HepG2 (cell line): ENCODE results near the gene SLC28A3. TPM values are rescaled to one million over a fixed set of nuclear protein-coding genes. Genes with fewer than 3 reads are reported as not detected.

Source experiments
- ATAC-seq: fragments of 200-7000 bp; cut with Tn5 transposase; 3 replicates; pipeline ENCODE4 v1.9.1; 2020; ENCODE audit warnings: mild to moderate bottlenecking, moderate library complexity
- BruUV-seq: library from RNA; stranded (reverse); fragments of 400-500 nt; replicated peaks from 2 replicates; lab custom pipeline; 2021; lab: Mats Ljungman, UMichigan
- CTCF ChIA-PET: fragments of 300-600 bp; formaldehyde crosslinking; extraction: SDS; loops from one replicate; lab custom pipeline; 2021; ENCODE audit warnings: low total read pairs, inconsistent platforms, low intra/inter-chr PET ratio; lab: Yijun Ruan, JAX
- POLR2A ChIA-PET: fragments of 350-600 bp; sonication (Branson Sonifier 250); formaldehyde crosslinking; loops from one replicate; lab custom pipeline; 2020; ENCODE audit warnings: antibody characterized with exemption, inconsistent platforms; lab: Yijun Ruan, JAX
- DNase-seq: peaks from one replicate; pipeline ENCODE4 v3.0.0-alpha.2; 2015; ENCODE audit warnings: low spot score
- FAIRE-seq: peaks from 3 replicates; lab custom pipeline; 2011; peaks lifted over from hg19 to GRCh38; lab: Jason Lieb, UNC
- H2AFZ ChIP-seq: one replicate; pipeline ENCODE4 v1.6.1; 2011; ENCODE audit warnings: low read length, inconsistent platforms
- H3K27ac ChIP-seq: fragments of 300-600 bp; 3 replicates; pipeline ENCODE4 v1.8.0; 2011; ENCODE audit warnings: mixed run types, mild to moderate bottlenecking, mixed read lengths, low read length, inconsistent platforms; ENCODE audit not compliant: insufficient read depth; ENCODE audit errors: extremely low read length
- H3K27me3 ChIP-seq, 2 experiments: fragments of 200-600 bp in 1 of 2; 2 replicates in 1 of 2; 3 replicates in 1 of 2; pipeline versions ENCODE4 v1.6.0 to v1.8.0; 2011; ENCODE audit warnings: low read length in 2 of 2, mild to moderate bottlenecking in 2 of 2, moderate library complexity in 2 of 2, inconsistent platforms in 1 of 2; ENCODE audit not compliant: insufficient read depth in 2 of 2, control insufficient read depth in 1 of 2
- H3K36me3 ChIP-seq, 2 experiments: fragments of 200-600 bp in 1 of 2; replicated peaks in 1 of 2; 2 replicates in 1 of 2; 3 replicates in 1 of 2; pipeline versions ENCODE4 v1.5.1 to v1.8.0; 2011; ENCODE audit warnings: low read length in 2 of 2, inconsistent platforms in 1 of 2; ENCODE audit not compliant: insufficient read depth in 2 of 2, control insufficient read depth in 1 of 2
- H3K4me1 ChIP-seq: 2 replicates; pipeline ENCODE4 v1.5.1; 2012; ENCODE audit warnings: low read length, inconsistent platforms; ENCODE audit not compliant: insufficient read depth
- H3K4me2 ChIP-seq: 2 replicates; pipeline ENCODE4 v1.6.0; 2011; ENCODE audit warnings: low read depth, low read length, inconsistent platforms
- H3K4me3 ChIP-seq, 3 experiments: fragments of 200-600 bp in 1 of 3; sonication (generic), shearing (Covaris generic) in 1 of 3; replicated peaks in 1 of 3; 2 replicates each; pipeline ENCODE4 v1.5.1; 2011 to 2016; ENCODE audit warnings: low read length in 3 of 3, inconsistent platforms in 2 of 3, low read depth in 2 of 3, mild to moderate bottlenecking in 2 of 3, control low read depth in 1 of 3, mixed read lengths in 1 of 3; ENCODE audit not compliant: insufficient read depth in 1 of 3
- H3K79me2 ChIP-seq: one replicate; pipeline ENCODE4 v1.6.1; 2011; ENCODE audit warnings: low read length, inconsistent platforms; ENCODE audit not compliant: insufficient read depth
- H3K9ac ChIP-seq: 2 replicates; pipeline ENCODE4 v1.6.0; 2011; ENCODE audit warnings: mild to moderate bottlenecking, low read depth, low read length, inconsistent platforms; ENCODE audit not compliant: insufficient read depth
- H3K9me3 ChIP-seq: 2 replicates; pipeline ENCODE4 v1.5.1; 2012; ENCODE audit warnings: mild to moderate bottlenecking, low read length
- H4K20me1 ChIP-seq: 2 replicates; pipeline ENCODE4 v1.6.0; 2011; ENCODE audit warnings: inconsistent platforms, mild to moderate bottlenecking, low read length, moderate library complexity; ENCODE audit not compliant: insufficient read depth
- ARHGAP35 ChIP-seq: sonication (generic); formaldehyde crosslinking; IDR thresholded peaks from 2 replicates; pipeline ENCODE4 v1.9.0; 2022; ENCODE audit warnings: mild to moderate bottlenecking, inconsistent platforms, moderate library complexity, missing genetic modification reagents, borderline replicate concordance
- ELF3 ChIP-seq: IDR thresholded peaks from 2 replicates; pipeline ENCODE4 v1.6.1; 2016; ENCODE audit warnings: missing genetic modification reagents, missing compliant biosample characterization
- ERF ChIP-seq: IDR thresholded peaks from 2 replicates; pipeline ENCODE4 v1.6.1; 2018; ENCODE audit warnings: missing biosample characterization, missing genetic modification reagents
- HOXA5 ChIP-seq: sonication (generic); formaldehyde crosslinking; IDR thresholded peaks from 2 replicates; pipeline ENCODE4 v1.4.0; 2020; ENCODE audit warnings: missing genetic modification reagents
- MBD4 ChIP-seq: IDR thresholded peaks from 2 replicates; pipeline ENCODE4 v1.6.1; 2012; ENCODE audit warnings: low read length, inconsistent platforms, borderline replicate concordance
- MTA1 ChIP-seq: sonication (generic); formaldehyde crosslinking; IDR thresholded peaks from 2 replicates; pipeline ENCODE4 v1.4.0; 2020; ENCODE audit warnings: missing genetic modification reagents, mild to moderate bottlenecking, borderline replicate concordance
- NR2C2 ChIP-seq: sonication (generic); formaldehyde crosslinking; IDR thresholded peaks from 2 replicates; pipeline ENCODE4 v1.4.0; 2020; ENCODE audit warnings: missing genetic modification reagents, mild to moderate bottlenecking, moderate library complexity, borderline replicate concordance
- REXO4 ChIP-seq: sonication (generic); formaldehyde crosslinking; IDR thresholded peaks from 2 replicates; pipeline ENCODE4 v1.8.0; 2022; ENCODE audit warnings: missing genetic modification reagents, mild to moderate bottlenecking, borderline replicate concordance
- RXRA ChIP-seq: sonication (generic); formaldehyde crosslinking; IDR thresholded peaks from 2 replicates; pipeline ENCODE4 v1.5.1; 2020; ENCODE audit warnings: missing genetic modification reagents
- SAFB2 ChIP-seq: sonication (generic); formaldehyde crosslinking; IDR thresholded peaks from 2 replicates; pipeline ENCODE4 v1.5.1; 2020; ENCODE audit warnings: missing genetic modification reagents, low read depth, mild to moderate bottlenecking, borderline replicate concordance
- STAT5B ChIP-seq: sonication (generic); formaldehyde crosslinking; IDR thresholded peaks from 2 replicates; pipeline ENCODE4 v1.4.0; 2020; ENCODE audit warnings: missing genetic modification reagents
- ZFAT ChIP-seq: sonication (generic); formaldehyde crosslinking; conservative IDR thresholded peaks from 2 replicates; pipeline ENCODE4 v1.8.1; 2023; ENCODE audit warnings: missing genetic modification reagents, inconsistent platforms
- ZFP1 ChIP-seq: IDR thresholded peaks from 2 replicates; pipeline ENCODE4 v1.6.1; 2016
- ZFYVE20 ChIP-seq: sonication (generic); formaldehyde crosslinking; IDR thresholded peaks from 2 replicates; pipeline ENCODE4 v1.8.0; 2023; ENCODE audit warnings: low read depth, mild to moderate bottlenecking, moderate library complexity, missing genetic modification reagents, borderline replicate concordance
- ZNF281 ChIP-seq: sonication (generic); formaldehyde crosslinking; IDR thresholded peaks from 2 replicates; pipeline ENCODE4 v1.4.0; 2020; ENCODE audit warnings: missing genetic modification reagents, borderline replicate concordance
- ZNF34 ChIP-seq: sonication (generic); formaldehyde crosslinking; IDR thresholded peaks from 2 replicates; pipeline ENCODE4 v1.4.0; 2020; ENCODE audit warnings: mild to moderate bottlenecking, missing genetic modification reagents, borderline replicate concordance
- ZNF570 ChIP-seq: sonication (generic); formaldehyde crosslinking; IDR thresholded peaks from 2 replicates; pipeline ENCODE4 v1.4.0; 2020; ENCODE audit warnings: mild to moderate bottlenecking, missing genetic modification reagents, borderline replicate concordance
- ZNF670 ChIP-seq: sonication (generic); formaldehyde crosslinking; IDR thresholded peaks from 2 replicates; pipeline ENCODE4 v1.8.0; 2022; ENCODE audit warnings: mild to moderate bottlenecking, missing genetic modification reagents, borderline replicate concordance
- ZNF704 ChIP-seq: sonication (generic); formaldehyde crosslinking; IDR thresholded peaks from 2 replicates; pipeline ENCODE4 v1.8.1; 2023; ENCODE audit warnings: mild to moderate bottlenecking, inconsistent platforms, moderate library complexity, missing genetic modification reagents, borderline replicate concordance
- WGBS: methylation state at CpG from one replicate; pipeline ENCODE4 v1.1.6; 2017; ENCODE audit warnings: low lambda C conversion rate; 5-methylcytosine and 5-hydroxymethylcytosine counted together
- in situ Hi-C: cut with HindIII; loops from 2 replicates; pipeline ENCODE4 v1.10.0; 2017; ENCODE audit warnings: low pct_unique_long_range_greater_than_20kb; ENCODE audit not compliant: extremely low pct_ligation_motif_present
- intact Hi-C: fragments of 100-400 bp; cut with micrococcal nuclease; formaldehyde crosslinking; loops from one replicate; pipeline ENCODE4 v1.10.0; 2022; ENCODE audit not compliant: unreplicated experiment
- polyA plus RNA-seq, 8 experiments: library from polyadenylated mRNA; depleted of rRNA in 3 of 8; stranded (reverse) in 7 of 8; unstranded in 1 of 8; fragments of >200 nt; fragmentation: Illumina TruSeq in 4 of 8; extraction: Trizol in 4 of 8; gene quantifications; 2 replicates each; pipeline versions ENCODE4 v1.2.1 to v1.2.3, GENCODE V29; 2011 to 2016; ENCODE audit warnings: low read depth in 4 of 8, missing spikeins in 1 of 8, mixed read lengths in 1 of 8; ENCODE audit not compliant: insufficient read depth in 1 of 8
- total RNA-seq, 5 experiments: library from RNA; depleted of rRNA; stranded (reverse); fragments of >200 nt; fragmentation: Illumina TruSeq; extraction: Trizol; gene quantifications; 2 replicates each; pipeline ENCODE4 v1.2.3, GENCODE V29; 2016; ENCODE audit warnings: low read depth in 1 of 5

Gene SLC28A3
- total and polyA plus RNA-seq, 2 of the 13 experiments (the other 11 are each of a cell fraction or from before 2014, with no cell fraction given): not detected

- H3K79me2 ChIP-seq: no peaks in the 10 kb centered on the region
- CTCF ChIA-PET: no interaction called here
- BruUV-seq: no TSS peak
- no peaks in the 10 kb centered on the region for H3K4me1 ChIP-seq
- FAIRE-seq: no peak
- H3K9me3 ChIP-seq: no peaks in the 10 kb centered on the region
- 20% methylated on average over 3 of the region's 3 CpGs for WGBS
- peaks cover 0 to 7% of the 10 kb centered on the region in 2 experiments; a peak in 2 of 5 replicates for H3K27me3 ChIP-seq
- no peak overlapping the region for H3K4me3 ChIP-seq
- H4K20me1 ChIP-seq: no peaks in the 10 kb centered on the region
- no peak for DNase-seq
- no peak overlapping the region for H3K9ac ChIP-seq
- TF ChIP-seq MBD4: no peak
- no peak for TF ChIP-seq ELF3 (CRISPR knock-in tag)
- TF ChIP-seq ZFAT: no peak
- no peak for TF ChIP-seq ZNF34 (CRISPR knock-in tag)
- TF ChIP-seq ARHGAP35 (CRISPR knock-in tag): no peak
- TF ChIP-seq REXO4 (CRISPR knock-in tag): no peak
- no peak for TF ChIP-seq ZFYVE20 (CRISPR knock-in tag)
- no peak for TF ChIP-seq ZNF670 (CRISPR knock-in tag)
- TF ChIP-seq ZNF281: no peak
- TF ChIP-seq ZNF570 (CRISPR knock-in tag): no peak
- TF ChIP-seq ZFP1 (CRISPR knock-in tag): no peak
- no peak for TF ChIP-seq ERF (CRISPR knock-in tag)
- TF ChIP-seq STAT5B: no peak
- no peak for TF ChIP-seq MTA1 (CRISPR knock-in tag)
- no peak for TF ChIP-seq HOXA5 (CRISPR knock-in tag)
- TF ChIP-seq NR2C2: no peak
- TF ChIP-seq RXRA: no peak
- no peak for TF ChIP-seq SAFB2
- no peak for TF ChIP-seq ZNF704 (CRISPR knock-in tag)
- in situ Hi-C loops (no loop called here), intact Hi-C loops (no loop called here)
- H3K27ac ChIP-seq: no peak overlapping the region
- H3K36me3 ChIP-seq: no peaks in the 10 kb centered on the region
- H2AFZ ChIP-seq: no peak overlapping the region
- POLR2A ChIA-PET: no interaction called here
- ATAC-seq: no peak
- no peak overlapping the region for H3K4me2 ChIP-seq
These were observed 16.7 kb upstream of the SLC28A3 start for GRCh38 chr9:84357275-84357674.
